Measurements from ENCODE around the gene COL27A1.

COL27A1 gene

DNA sequence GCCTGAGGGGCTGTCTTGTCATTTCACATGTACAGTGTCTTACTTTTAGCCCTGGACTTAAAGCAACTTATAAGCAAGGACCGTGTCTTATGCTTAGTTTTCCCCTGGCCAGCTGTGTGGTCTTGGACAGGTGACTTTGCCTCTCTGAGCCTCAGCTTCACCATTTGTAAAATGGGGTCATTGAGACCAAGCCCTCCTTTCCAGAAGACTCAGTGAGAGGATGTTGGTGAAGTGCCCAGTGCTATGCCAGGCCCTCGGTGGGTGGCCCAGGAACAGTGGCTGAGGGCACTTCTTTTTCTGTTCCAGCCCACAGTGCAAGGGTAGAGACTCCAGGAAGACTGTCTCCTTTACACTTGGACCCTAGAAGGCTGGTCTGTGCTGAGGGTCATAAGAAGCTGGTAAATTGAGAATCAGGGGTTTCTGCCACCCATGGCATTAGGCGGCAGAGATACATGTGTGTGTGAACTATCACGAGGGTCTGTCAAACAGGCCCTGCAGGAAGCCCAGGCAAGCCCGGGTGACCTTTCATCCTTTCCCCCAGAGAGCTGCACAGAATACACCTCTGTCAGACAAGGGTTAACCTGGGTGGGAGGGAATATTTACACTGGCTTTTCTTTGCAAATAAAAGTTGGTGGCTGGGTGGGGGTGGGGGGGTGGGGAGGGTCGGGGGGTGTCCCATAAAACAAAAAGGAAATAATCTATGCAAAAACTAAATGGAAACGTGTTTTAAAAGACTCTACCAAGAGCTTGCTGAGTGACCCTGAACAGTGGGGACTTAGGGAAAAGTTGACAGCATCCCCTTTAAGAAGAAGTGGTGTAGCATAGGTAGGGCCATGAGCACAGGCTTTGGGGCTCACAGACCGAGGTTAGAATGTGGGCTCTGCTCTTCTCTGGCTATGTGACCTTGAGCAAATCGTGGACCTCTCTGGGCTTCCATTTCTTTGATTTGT, 35.8 kb upstream of the COL27A1 start:
- in situ Hi-C loops (cut with HindIII; ENCODE audit: low sequenced_read_pairs) = no loop called here
- DNase-seq (ENCODE audit: low read depth, low spot score) = no peak
- no peak overlapping the region for H3K4me3 ChIP-seq (ENCODE audit: low read depth, low read length)
- no peak for TF ChIP-seq CTCF (IDR thresholded peaks at IDR 0.05; ENCODE audit: low read depth, low read length)

DNA sequence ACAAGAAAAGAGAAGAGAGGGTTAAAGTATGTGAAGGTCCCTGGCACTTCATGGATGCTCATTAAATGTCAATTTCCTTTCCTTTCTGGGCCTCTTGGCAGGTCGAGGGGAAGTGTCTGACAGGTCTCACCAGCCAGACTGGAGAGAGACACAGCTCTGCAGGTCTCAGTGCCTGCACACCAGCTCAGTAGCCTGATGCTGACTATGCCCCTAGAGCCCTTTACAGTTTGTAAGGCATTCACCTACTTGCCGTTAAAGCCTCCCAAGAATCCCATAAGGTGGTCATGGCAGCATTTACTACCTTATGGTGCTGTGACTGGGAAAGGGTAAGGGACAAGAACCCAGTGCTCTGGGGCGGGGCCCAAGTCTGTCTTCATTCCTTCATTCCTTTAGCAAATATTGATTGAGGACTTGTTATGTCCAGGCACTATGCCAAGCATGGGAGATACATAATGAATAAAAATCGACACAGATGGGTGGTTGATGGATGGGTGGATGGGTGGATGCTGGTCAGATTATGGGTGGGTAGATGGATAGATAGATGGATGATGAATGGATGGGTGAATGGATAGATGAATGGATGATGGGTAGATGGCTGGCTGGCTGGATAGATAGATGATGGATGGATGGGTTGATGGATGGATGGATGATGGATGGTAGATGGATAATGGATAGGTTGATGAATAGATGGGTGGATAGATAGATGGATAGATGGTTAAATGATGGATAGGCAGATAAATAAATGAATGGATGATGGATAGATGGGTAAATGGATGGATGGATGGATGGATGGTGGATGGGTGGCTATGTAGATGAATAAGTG, 34.9 kb upstream of the COL27A1 start:
- TF ChIP-seq CTCF (IDR thresholded peaks at IDR 0.05; ENCODE audit: low read depth, low read length) = no peak
- no peak for DNase-seq (ENCODE audit: low read depth, low spot score)
- in situ Hi-C loops (cut with HindIII; ENCODE audit: low sequenced_read_pairs) = no loop called here
- H3K4me3 ChIP-seq (ENCODE audit: low read depth, low read length) = no peak overlapping the region

- no peak for DNase-seq (ENCODE audit: low read depth, low spot score)
- TF ChIP-seq CTCF (IDR thresholded peaks at IDR 0.05; ENCODE audit: low read depth, low read length) = no peak
- in situ Hi-C loops (cut with HindIII; ENCODE audit: low sequenced_read_pairs) = no loop called here
- no peak overlapping the region for H3K4me3 ChIP-seq (ENCODE audit: low read depth, low read length)
Measured at GRCh38 chr9:114121227-114122135, 33.9 kb upstream of the COL27A1 start.

DNA sequence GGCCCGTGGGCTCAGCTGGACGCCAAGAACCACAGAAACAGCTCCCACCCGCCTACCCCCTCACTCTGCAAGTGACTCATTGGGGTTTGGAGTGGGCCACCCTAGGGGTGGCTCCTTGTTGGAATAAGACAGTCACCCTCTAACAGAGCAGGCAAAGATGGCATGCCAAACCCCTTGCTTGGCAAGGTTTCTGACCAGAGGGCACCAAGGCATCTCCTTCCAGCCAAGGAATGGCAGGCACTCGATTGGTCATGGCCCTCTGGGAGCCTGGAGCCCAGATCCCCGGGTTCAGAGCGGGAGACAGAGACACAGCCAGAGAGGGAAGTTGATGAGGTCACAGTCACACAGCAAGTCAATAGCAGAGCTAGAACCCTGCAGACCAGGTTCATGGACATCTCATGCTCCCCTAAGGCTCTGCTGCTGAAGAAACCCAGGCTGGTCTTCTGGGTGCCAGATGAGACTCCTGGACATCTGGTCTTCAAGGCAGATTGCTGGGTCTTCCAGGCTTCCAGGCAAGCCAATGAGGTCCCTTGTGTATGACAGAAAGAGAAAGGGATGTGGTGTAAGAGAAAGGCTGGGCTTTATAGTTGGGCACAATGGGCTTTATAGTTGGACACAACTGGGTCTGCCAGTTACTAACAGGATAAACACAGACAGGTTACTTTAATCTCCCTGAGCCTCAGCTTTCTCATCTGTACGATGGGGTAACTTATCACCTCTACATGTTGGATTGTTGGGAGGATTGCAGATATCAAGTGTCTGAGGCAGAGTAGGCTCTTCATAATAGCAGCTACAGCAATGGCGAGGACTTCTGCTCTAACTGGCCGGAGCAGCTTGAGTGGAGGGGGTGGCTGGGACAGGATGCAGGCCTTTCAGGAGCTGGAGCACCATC, 33.0 kb upstream of the COL27A1 start:
- no peak overlapping the region for H3K4me3 ChIP-seq (ENCODE audit: low read depth, low read length)
- no peak for TF ChIP-seq CTCF (IDR thresholded peaks at IDR 0.05; ENCODE audit: low read depth, low read length)
- in situ Hi-C loops (cut with HindIII; ENCODE audit: low sequenced_read_pairs) = no loop called here
- no peak for DNase-seq (ENCODE audit: low read depth, low spot score)

DNA sequence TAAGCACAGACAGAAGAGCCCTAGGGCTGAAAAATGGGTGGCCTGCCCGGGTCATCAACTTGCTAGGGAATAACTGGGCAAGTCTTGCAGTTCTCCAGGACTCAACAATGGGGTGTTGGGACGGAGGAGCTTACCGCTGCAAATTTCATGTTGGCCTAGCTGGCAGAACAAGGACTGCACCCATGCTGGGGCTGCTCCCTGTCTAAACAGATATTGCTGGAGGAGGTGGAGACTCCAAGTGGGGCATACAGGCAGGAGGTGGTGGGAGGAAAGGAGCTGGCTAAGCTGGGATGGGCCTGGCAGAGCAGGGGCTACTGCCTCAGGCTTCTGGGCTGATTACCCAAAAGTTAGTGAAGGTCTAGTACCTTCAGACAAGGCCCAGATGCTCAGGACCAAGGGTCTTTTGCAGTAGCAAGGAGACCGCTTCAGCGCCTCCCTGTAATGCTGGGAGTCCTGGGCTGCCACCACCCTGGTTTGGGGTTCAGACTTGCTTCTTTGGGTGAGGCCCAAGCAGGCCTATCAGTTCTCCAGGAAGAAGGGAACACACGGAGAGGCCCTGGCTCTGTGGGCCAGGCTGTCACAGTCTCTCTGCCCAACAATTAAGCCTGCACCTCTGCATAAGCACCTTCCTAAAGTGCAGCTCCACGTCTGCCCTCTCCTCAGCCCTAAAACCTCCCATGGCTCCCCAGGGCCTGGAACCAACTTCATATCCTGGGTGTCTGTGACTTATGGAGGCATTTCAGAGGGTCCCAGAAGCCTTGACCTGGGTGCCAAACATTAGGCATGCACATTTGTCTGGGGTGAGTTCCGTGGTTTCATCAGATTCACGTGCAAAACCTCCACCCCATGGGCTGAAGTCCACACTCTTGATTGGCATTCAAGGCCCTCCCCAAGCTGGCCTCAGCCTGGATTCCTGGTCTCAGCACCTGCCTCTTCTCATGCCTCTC, 32.0 kb upstream of the COL27A1 start:
- TF ChIP-seq CTCF (IDR thresholded peaks at IDR 0.05; ENCODE audit: low read depth, low read length) = no peak
- H3K4me3 ChIP-seq (ENCODE audit: low read depth, low read length) = no peak overlapping the region
- DNase-seq (ENCODE audit: low read depth, low spot score) = no peak
- in situ Hi-C loops (cut with HindIII; ENCODE audit: low sequenced_read_pairs) = no loop called here

Measured in astrocyte of the spinal cord (primary cell).